SK-MEL-5 (cell line): ENCODE measurements around the gene AGBL3. TPM values are rescaled to one million over a fixed set of nuclear protein-coding genes. Genes with fewer than 3 reads are reported as not detected.

ENCODE experiments used
- total RNA-seq: library from RNA; depleted of rRNA; stranded (reverse); fragments of >200 nt; shearing (Covaris generic); gene quantifications from 2 replicates; pipeline ENCODE4 v1.2.3, GENCODE V29; 2014; rRNA removed

The AGBL3 gene
- total RNA-seq, 1 experiment from 2014 or later, result 0.90 TPM

Other genes with a start within 250 kb of the AGBL3 start
- 182 TPM in 2 replicates for gene CALD1, start 206.9 kb upstream of the AGBL3 start, total RNA-seq
- 18.3 and 21.2 TPM in 2 replicates for gene TMEM140, start 161.6 kb downstream of the AGBL3 start, total RNA-seq
- gene CYREN, start 184.2 kb downstream of the AGBL3 start, total RNA-seq, result 84.8 and 87.6 TPM in 2 replicates
- gene WDR91, start 225.0 kb downstream of the AGBL3 start, total RNA-seq, result 31.8 and 39.0 TPM in 2 replicates
- gene STRA8, start 247.3 kb downstream of the AGBL3 start, total RNA-seq, result not detected in 2 replicates